ENCODE data around the gene PTH1R. TPM values are rescaled to one million over a fixed set of nuclear protein-coding genes. Genes with fewer than 3 reads are reported as not detected.

The PTH1R gene
- total RNA-seq, 1 experiment from 2014 or later: 1.0 TPM

- Histone ChIP-seq H2AK5ac (ENCODE audit: insufficient read length, low read length) (no peak overlapping the region), H2BK15ac (ENCODE audit: low read depth, low read length) (no peak overlapping the region), H4K5ac (ENCODE audit: insufficient read length, low read depth, low read length) (no peak overlapping the region), H2AFZ (ENCODE audit: low read length) (no peak overlapping the region), H3K56ac (ENCODE audit: insufficient read length, low read depth, low read length) (no peak overlapping the region), H2BK5ac (ENCODE audit: insufficient read length, low read length) (no peak overlapping the region), H3K23me2 (ENCODE audit: insufficient read length, low read depth, low read length, poor library complexity, severe bottlenecking) (peaks cover 8% of the 10 kb centered on the region), H2BK120ac (ENCODE audit: low read depth, low read length, poor library complexity, severe bottlenecking) (no peak overlapping the region), H3K4ac (ENCODE audit: low read depth, low read length) (no peak overlapping the region), H3K27me3 (ENCODE audit: insufficient read depth, low read length) (peaks cover 21% of the 10 kb centered on the region; the same call in 1 of the 2 replicates), H4K8ac (replicated peaks; ENCODE audit: insufficient read length, low read depth, low read length) (no peak overlapping the region), H3K18ac (ENCODE audit: insufficient read length, low read depth, low read length) (no peak overlapping the region), H3K23ac (ENCODE audit: insufficient read length, low read depth, low read length) (no peak overlapping the region), H3K9ac (ENCODE audit: extremely low read depth, insufficient read length, low read length) (no peak overlapping the region), H2BK12ac (ENCODE audit: insufficient read length, low read depth, low read length) (no peak overlapping the region), H3K79me2 (ENCODE audit: insufficient read depth, low read length) (no peaks in the 10 kb centered on the region), H3K4me1 (ENCODE audit: insufficient read depth, low read length) (no peaks in the 10 kb centered on the region; the same call in 1 of the 2 replicates), H4K20me1 (ENCODE audit: control insufficient read depth, insufficient read depth, insufficient read length) (no peaks in the 10 kb centered on the region), H3K9me3 (ENCODE audit: control insufficient read depth, low read depth, low read length) (no peaks in the 10 kb centered on the region), H3K27ac (ENCODE audit: insufficient read length, low read depth, low read length) (no peak overlapping the region), H3K14ac (ENCODE audit: insufficient read depth, low read length) (no peak overlapping the region), H3T11ph (ENCODE audit: low read length) (no peak overlapping the region), H4K91ac (ENCODE audit: insufficient read length, low read depth, low read length) (no peak overlapping the region), H3K4me2 (ENCODE audit: insufficient read depth, insufficient read length, low read length) (no peak overlapping the region), H3K79me1 (ENCODE audit: insufficient read depth, low read depth, low read length, poor library complexity, severe bottlenecking) (no peaks in the 10 kb centered on the region), H2BK20ac (ENCODE audit: low read depth, low read length, poor library complexity, severe bottlenecking) (no peak overlapping the region)
- Mint-ChIP-seq H3K36me3 (ENCODE audit: insufficient read depth in 1 of 3, low read depth in 3 of 3) (no peaks in the 10 kb centered on the region), H3K4me3 (no peak overlapping the region; a peak in 1 of 5 replicates), H3K9me3 (no peaks in the 10 kb centered on the region; a peak in 1 of 5 replicates), H3K27ac (no peak overlapping the region), H3K4me1 (peaks cover 7 to 13% of the 10 kb centered on the region in 2 experiments), H3K27me3 (ENCODE audit: low read depth) (peaks cover 73% of the 10 kb centered on the region)
- TF ChIP-seq, protein P1, sequence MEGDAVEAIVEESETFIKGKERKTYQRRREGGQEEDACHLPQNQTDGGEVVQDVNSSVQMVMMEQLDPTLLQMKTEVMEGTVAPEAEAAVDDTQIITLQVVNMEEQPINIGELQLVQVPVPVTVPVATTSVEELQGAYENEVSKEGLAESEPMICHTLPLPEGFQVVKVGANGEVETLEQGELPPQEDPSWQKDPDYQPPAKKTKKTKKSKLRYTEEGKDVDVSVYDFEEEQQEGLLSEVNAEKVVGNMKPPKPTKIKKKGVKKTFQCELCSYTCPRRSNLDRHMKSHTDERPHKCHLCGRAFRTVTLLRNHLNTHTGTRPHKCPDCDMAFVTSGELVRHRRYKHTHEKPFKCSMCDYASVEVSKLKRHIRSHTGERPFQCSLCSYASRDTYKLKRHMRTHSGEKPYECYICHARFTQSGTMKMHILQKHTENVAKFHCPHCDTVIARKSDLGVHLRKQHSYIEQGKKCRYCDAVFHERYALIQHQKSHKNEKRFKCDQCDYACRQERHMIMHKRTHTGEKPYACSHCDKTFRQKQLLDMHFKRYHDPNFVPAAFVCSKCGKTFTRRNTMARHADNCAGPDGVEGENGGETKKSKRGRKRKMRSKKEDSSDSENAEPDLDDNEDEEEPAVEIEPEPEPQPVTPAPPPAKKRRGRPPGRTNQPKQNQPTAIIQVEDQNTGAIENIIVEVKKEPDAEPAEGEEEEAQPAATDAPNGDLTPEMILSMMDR (conservative IDR thresholded peaks at IDR 0.05): no peak
- no CpG with 5 or more reads among the region's 6 CpGs for WGBS (ENCODE audit: extremely low coverage, insufficient read length, low lambda C conversion rate)
- no peak for DNase-seq
Observed at GRCh38 chr3:46894256-46894655, 16.7 kb downstream of the PTH1R start.

Data from H9 (cell line).